ENCODE results near the gene RPL21. TPM values are rescaled to one million over a fixed set of nuclear protein-coding genes. Genes with fewer than 3 reads are reported as not detected.
"Not testable (repeated sequence)": the region's sequence is repeated elsewhere in the genome, so short reads cannot be mapped to it uniquely, and the experiment has no call there.

The RPL21 gene
- total and polyA plus RNA-seq, 7 donors: 440 to 1,432 (median 808) TPM

DNA sequence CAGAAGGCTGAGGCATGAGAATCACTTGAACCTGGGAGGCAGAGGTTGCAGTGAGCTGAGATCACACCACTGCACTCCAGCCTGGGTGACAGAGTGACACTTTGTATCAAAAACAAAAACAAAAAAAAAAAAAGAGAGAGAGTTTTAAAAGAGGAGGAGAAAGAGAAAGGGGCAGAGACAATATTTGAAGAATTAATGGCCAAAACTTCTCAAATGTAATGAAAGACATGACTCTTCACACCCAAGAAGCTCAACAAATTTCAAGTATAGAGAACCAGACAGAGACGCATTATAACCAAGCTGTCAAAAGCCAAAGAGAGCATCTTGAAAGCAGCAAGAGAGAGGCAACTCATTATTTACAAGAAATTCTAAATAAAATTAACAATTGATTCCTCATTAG is 42.8 kb upstream of the RPL21 start:
- Histone ChIP-seq H3K36me3 (ENCODE audit: insufficient read depth in 1 of 2, low read depth in 1 of 2) (no peaks in the 10 kb centered on the region), H3K9me3 (peaks cover 2% of the 10 kb centered on the region), H3K27ac (no peak overlapping the region), H3K4me1 (no peaks in the 10 kb centered on the region), H3K27me3 (ENCODE audit: insufficient read depth in 3 of 3, low read length in 2 of 3) (no peaks in the 10 kb centered on the region), H3K4me3 (no peak overlapping the region)
- DNase-seq (no peak), ATAC-seq (no peak)
- intact Hi-C loops (cut with DNase I): loop anchor here in 1 of 2 donors (10.0 kb wide), 1 partner anchor 224 kb away; no protein-coding TSS in a partner anchor
- TF ChIP-seq, protein P1, sequence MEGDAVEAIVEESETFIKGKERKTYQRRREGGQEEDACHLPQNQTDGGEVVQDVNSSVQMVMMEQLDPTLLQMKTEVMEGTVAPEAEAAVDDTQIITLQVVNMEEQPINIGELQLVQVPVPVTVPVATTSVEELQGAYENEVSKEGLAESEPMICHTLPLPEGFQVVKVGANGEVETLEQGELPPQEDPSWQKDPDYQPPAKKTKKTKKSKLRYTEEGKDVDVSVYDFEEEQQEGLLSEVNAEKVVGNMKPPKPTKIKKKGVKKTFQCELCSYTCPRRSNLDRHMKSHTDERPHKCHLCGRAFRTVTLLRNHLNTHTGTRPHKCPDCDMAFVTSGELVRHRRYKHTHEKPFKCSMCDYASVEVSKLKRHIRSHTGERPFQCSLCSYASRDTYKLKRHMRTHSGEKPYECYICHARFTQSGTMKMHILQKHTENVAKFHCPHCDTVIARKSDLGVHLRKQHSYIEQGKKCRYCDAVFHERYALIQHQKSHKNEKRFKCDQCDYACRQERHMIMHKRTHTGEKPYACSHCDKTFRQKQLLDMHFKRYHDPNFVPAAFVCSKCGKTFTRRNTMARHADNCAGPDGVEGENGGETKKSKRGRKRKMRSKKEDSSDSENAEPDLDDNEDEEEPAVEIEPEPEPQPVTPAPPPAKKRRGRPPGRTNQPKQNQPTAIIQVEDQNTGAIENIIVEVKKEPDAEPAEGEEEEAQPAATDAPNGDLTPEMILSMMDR (IDR thresholded peaks at IDR 0.05): no peak
- 95 to 97% (median 96%) methylated on average over 1 of the region's 1 CpG for WGBS, 3 donors

DNA sequence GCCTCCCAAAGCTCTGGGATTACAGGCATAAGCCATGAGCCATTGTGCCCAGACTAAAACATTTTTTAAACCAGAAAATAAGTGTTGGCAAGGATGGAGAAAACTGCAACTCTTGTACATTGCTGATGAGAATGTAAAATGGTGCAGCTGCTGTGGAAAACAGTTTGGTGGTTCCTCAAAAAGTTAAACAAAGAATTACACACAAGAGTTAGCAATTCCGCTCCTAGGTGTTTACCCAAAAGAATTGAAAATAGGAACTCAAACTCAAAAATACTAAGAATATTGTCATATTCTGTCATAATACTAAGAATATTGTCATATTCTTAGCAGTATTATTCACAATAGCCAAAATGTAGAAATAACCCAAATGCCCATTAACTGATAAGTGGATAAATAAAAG is 40.1 kb upstream of the RPL21 start:
- intact Hi-C loops (cut with DNase I): no loop called here
- H3K27ac ChIP-seq: no peak overlapping the region
- H3K9me3 ChIP-seq: peaks cover 2% of the 10 kb centered on the region
- TF ChIP-seq, protein P1 (IDR thresholded peaks at IDR 0.05): no peak
- ATAC-seq: no peak
- 97 to 100% (median 98%) methylated on average over 1 of the region's 1 CpG for WGBS, 3 donors
- H3K4me1 ChIP-seq: no peaks in the 10 kb centered on the region
- no peak for DNase-seq
- H3K36me3 ChIP-seq (ENCODE audit: insufficient read depth in 1 of 2, low read depth in 1 of 2): no peaks in the 10 kb centered on the region
- no peaks in the 10 kb centered on the region for H3K27me3 ChIP-seq (ENCODE audit: insufficient read depth in 3 of 3, low read length in 2 of 3)
- H3K4me3 ChIP-seq: no peak overlapping the region

DNA sequence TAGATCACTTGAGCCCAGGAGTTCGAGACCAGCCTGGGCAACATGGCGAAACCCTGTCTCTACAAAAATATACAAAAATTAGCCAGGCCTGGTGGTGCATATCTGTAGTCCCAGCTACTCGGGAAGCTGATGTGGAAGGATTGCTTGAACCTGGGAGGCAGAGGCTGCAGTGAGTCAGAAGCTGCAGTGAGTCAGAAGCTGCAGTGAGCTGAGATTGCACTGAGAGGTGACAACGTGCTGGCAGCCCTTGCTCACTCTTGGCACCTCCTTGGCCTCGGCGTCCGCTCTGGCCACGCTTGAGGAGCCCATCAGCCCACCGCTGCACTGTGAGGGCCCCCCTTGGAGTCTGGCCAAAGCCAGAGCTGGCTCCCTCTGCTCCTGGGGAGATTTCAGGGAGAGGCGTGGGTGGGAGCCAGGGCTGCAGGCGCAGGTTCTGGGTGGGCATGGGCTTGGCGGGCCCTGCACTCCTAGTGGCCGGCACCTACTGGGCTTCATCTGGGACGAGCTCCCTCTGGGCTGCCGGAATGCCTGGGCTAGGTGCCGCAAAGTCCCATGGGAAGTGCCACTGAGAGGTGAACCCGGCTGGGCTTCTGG is 39.5 kb upstream of the RPL21 start:
- Histone ChIP-seq H3K4me1 (no peaks in the 10 kb centered on the region), H3K27me3 (ENCODE audit: insufficient read depth in 3 of 3, low read length in 2 of 3) (no peaks in the 10 kb centered on the region), H3K27ac (no peak overlapping the region), H3K9me3 (peaks cover 2% of the 10 kb centered on the region), H3K36me3 (ENCODE audit: insufficient read depth in 1 of 2, low read depth in 1 of 2) (no peaks in the 10 kb centered on the region), H3K4me3 (no peak overlapping the region)
- DNase-seq (no peak), ATAC-seq (no peak)
- TF ChIP-seq, protein P1 (IDR thresholded peaks at IDR 0.05): no peak
- intact Hi-C loops (cut with DNase I): no loop called here
- WGBS, 3 donors: 75 to 84% (median 80%) methylated on average over 17 of the region's 17 CpGs

DNA sequence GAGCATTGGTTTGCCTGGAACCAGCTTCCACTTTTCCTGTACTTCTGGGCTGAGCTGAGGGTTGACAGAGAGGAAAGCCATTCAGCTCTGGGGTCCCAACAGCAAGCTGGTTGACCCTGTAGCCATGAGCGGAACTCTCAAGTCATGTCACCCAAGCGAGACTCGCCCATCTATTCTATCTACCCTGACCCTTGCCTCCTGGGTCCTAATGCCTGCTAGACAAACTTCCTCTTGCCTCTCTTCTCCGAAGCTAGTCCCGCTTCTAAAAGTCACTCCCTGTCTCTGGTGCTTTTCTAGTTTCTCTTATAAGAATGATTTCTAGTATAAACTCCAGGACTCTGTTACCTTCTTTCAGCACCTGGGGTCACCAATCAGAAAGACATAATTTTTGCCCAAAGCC is 38.0 kb upstream of the RPL21 start:
- ATAC-seq; intact Hi-C loops (cut with DNase I); H3K4me3 ChIP-seq; H3K9me3 ChIP-seq; H3K36me3 ChIP-seq (ENCODE audit: insufficient read depth in 1 of 2, low read depth in 1 of 2); H3K4me1 ChIP-seq; H3K27ac ChIP-seq; DNase-seq; H3K27me3 ChIP-seq (ENCODE audit: insufficient read depth in 3 of 3, low read length in 2 of 3): not testable (repeated sequence)
- 89 to 91% (median 90%) methylated on average over 4 to 5 of the region's 5 CpGs for WGBS, 3 donors

DNA sequence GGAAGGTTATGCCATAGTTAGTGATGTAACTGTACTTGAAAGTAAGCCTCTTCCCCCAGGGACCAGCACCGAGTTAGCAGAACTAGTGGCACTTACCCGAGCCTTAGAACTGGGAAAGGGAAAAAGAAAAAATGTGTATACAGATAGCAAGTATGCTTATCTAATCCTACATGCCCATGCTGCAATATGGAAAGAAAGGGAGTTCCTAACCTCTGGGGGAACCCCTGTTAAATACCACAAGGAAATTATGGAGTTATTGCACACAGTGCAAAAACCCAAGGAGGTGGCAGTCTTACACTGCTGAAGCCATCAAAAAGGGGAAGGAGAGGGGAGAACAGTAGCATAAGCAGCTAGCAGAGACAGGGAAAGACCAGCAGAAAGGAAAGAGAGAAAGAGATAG is 33.6 kb upstream of the RPL21 start:
- ATAC-seq; DNase-seq; H3K36me3 ChIP-seq (ENCODE audit: insufficient read depth in 1 of 2, low read depth in 1 of 2); H3K4me3 ChIP-seq; intact Hi-C loops (cut with DNase I); H3K27ac ChIP-seq; H3K27me3 ChIP-seq (ENCODE audit: insufficient read depth in 3 of 3, low read length in 2 of 3); H3K4me1 ChIP-seq; H3K9me3 ChIP-seq: not testable (repeated sequence)
- 65 to 78% (median 67%) methylated on average over 2 of the region's 2 CpGs for WGBS, 3 donors

DNA sequence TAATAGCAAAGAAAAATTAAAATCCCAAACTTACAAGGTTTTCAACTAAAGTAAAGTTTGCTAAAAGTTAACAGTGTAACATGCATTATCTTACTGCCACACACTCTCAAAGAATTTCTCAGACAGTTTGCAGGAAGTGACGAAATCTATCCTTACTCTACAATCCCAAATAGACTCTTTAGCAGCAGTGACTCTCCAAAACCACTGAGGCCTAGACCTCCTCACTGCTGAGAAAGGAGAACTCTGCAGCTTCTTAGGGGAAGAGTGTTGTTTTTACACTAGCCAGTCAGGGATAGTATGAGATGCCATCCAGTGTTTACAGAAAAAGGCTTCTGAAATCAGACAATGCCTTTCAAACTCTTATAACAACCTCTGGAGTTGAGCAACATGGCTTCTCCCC is 32.5 kb upstream of the RPL21 start:
- not testable (repeated sequence) for DNase-seq
- 81 to 91% (median 82%) methylated on average over 1 of the region's 1 CpG for WGBS, 3 donors

More for the DNA sequence above, 32.5 kb upstream of the RPL21 start:
- H3K27ac ChIP-seq; H3K4me3 ChIP-seq; H3K36me3 ChIP-seq (ENCODE audit: insufficient read depth in 1 of 2, low read depth in 1 of 2); intact Hi-C loops (cut with DNase I); H3K27me3 ChIP-seq (ENCODE audit: insufficient read depth in 3 of 3, low read length in 2 of 3); H3K9me3 ChIP-seq; H3K4me1 ChIP-seq; ATAC-seq: not testable (repeated sequence)
